GM15510 (cell line): ENCODE results near the gene PTPRK.

Experiments used
- POLR2A ChIP-seq: IDR thresholded peaks from 3 replicates; pipeline ENCODE4 v1.6.1; 2011; ENCODE audit warnings: borderline replicate concordance; ENCODE audit not compliant: insufficient read length; ENCODE audit errors: extremely low read depth

The PTPRK gene

GRCh38 chr6:128403618-128404444, 116.6 kb downstream of the PTPRK start:
- no peak for TF ChIP-seq POLR2A

GRCh38 chr6:128400875-128401274, 119.5 kb downstream of the PTPRK start:
- no peak for TF ChIP-seq POLR2A

GRCh38 chr6:128397996-128398395, 122.4 kb downstream of the PTPRK start:
- no peak for TF ChIP-seq POLR2A

- no peak for TF ChIP-seq POLR2A
Measured at GRCh38 chr6:128395596-128395995, 124.8 kb downstream of the PTPRK start.

- no peak for TF ChIP-seq POLR2A
Measured at GRCh38 chr6:128395188-128395587, 125.2 kb downstream of the PTPRK start.

GRCh38 chr6:128394167-128394566, 126.2 kb downstream of the PTPRK start:
- TF ChIP-seq POLR2A: no peak

- TF ChIP-seq POLR2A: no peak
Measured at GRCh38 chr6:128389820-128390534, 130.4 kb downstream of the PTPRK start.

GRCh38 chr6:128388380-128388779, 132.0 kb downstream of the PTPRK start:
- no peak for TF ChIP-seq POLR2A

- TF ChIP-seq POLR2A: no peak
Measured at GRCh38 chr6:128380891-128381290, 139.5 kb downstream of the PTPRK start.

- no peak for TF ChIP-seq POLR2A
Measured at GRCh38 chr6:128379577-128379976, 140.8 kb downstream of the PTPRK start.

- no peak for TF ChIP-seq POLR2A
Measured at GRCh38 chr6:128376952-128377503, 143.4 kb downstream of the PTPRK start.

GRCh38 chr6:128371136-128371535, 149.3 kb downstream of the PTPRK start:
- TF ChIP-seq POLR2A: no peak

GRCh38 chr6:128370072-128370471, 150.3 kb downstream of the PTPRK start:
- no peak for TF ChIP-seq POLR2A

GRCh38 chr6:128368213-128368944, 152.0 kb downstream of the PTPRK start:
- TF ChIP-seq POLR2A: no peak

GRCh38 chr6:128367437-128367836, 153.0 kb downstream of the PTPRK start:
- no peak for TF ChIP-seq POLR2A
